GM23248 (cell line): Measurements from ENCODE around the gene LY6G6D. TPM values are rescaled to one million over a fixed set of nuclear protein-coding genes. Genes with fewer than 3 reads are reported as not detected.
A peak's percentile ranks its signal among the peaks of the same experiment; 100 is the strongest.

Source experiments
- DNase-seq: peaks from one replicate; pipeline ENCODE4 v3.0.0-alpha.2; 2015
- H2AFZ ChIP-seq: fragments of 200-600 bp; sonication (generic); 2 replicates; pipeline ENCODE4 v1.6.1; 2016; ENCODE audit warnings: antibody characterized with exemption
- H3F3A ChIP-seq: fragments of 200-600 bp; sonication (generic); 2 replicates; pipeline ENCODE4 v1.6.1; 2016; ENCODE audit warnings: mild to moderate bottlenecking, antibody characterized with exemption, mixed run types; ENCODE audit not compliant: insufficient read depth
- H3K27ac ChIP-seq: fragments of 200-600 bp; sonication (generic); 2 replicates; pipeline ENCODE4 v1.5.1; 2016; ENCODE audit warnings: mild to moderate bottlenecking
- H3K27me3 ChIP-seq: fragments of 200-600 bp; sonication (generic); replicated peaks from 2 replicates; pipeline ENCODE4 v1.6.1; 2016; ENCODE audit warnings: mild to moderate bottlenecking; ENCODE audit not compliant: insufficient read depth
- H3K36me3 ChIP-seq: fragments of 200-600 bp; sonication (generic); 2 replicates; pipeline ENCODE4 v1.6.1; 2016; ENCODE audit warnings: low read depth, mild to moderate bottlenecking
- H3K4me1 ChIP-seq: fragments of 200-600 bp; sonication (generic); 2 replicates; pipeline ENCODE4 v1.6.1; 2016; ENCODE audit warnings: mild to moderate bottlenecking; ENCODE audit not compliant: insufficient read depth
- H3K4me2 ChIP-seq: fragments of 200-600 bp; sonication (generic); one replicate; pipeline ENCODE4 v1.6.1; 2016; ENCODE audit warnings: mild to moderate bottlenecking; ENCODE audit not compliant: unreplicated experiment
- H3K4me3 ChIP-seq: fragments of 200-600 bp; sonication (generic); 2 replicates; pipeline ENCODE4 v1.5.1; 2016; ENCODE audit warnings: mild to moderate bottlenecking
- H3K79me2 ChIP-seq: fragments of 200-600 bp; sonication (generic); 2 replicates; pipeline ENCODE4 v1.6.1; 2016; ENCODE audit warnings: mild to moderate bottlenecking; ENCODE audit not compliant: insufficient read depth
- H3K9ac ChIP-seq: fragments of 200-600 bp; sonication (generic); 2 replicates; pipeline ENCODE4 v1.6.1; 2016; ENCODE audit warnings: mild to moderate bottlenecking
- H3K9me2 ChIP-seq: fragments of 200-600 bp; sonication (generic); 2 replicates; pipeline ENCODE4 v1.6.1; 2016; ENCODE audit warnings: mixed run types, mild to moderate bottlenecking, moderate library complexity; ENCODE audit not compliant: insufficient read depth
- H3K9me3 ChIP-seq: fragments of 200-600 bp; sonication (generic); one replicate; pipeline ENCODE4 v1.6.1; 2017; ENCODE audit warnings: low read depth
- H4K20me1 ChIP-seq: fragments of 200-600 bp; sonication (generic); 2 replicates; pipeline ENCODE4 v1.6.0; 2016; ENCODE audit not compliant: insufficient read depth
- EZH2 ChIP-seq: fragments of 200-600 bp; sonication (generic); IDR thresholded peaks from 2 replicates; pipeline ENCODE4 v1.6.1; 2018; ENCODE audit warnings: antibody characterized with exemption, mild to moderate bottlenecking; ENCODE audit not compliant: insufficient read depth, poor library complexity, severe bottlenecking
- EZH2phosphoT487 ChIP-seq: fragments of 200-600 bp; sonication (generic); IDR thresholded peaks from 2 replicates; pipeline ENCODE4 v1.6.1; 2018; ENCODE audit warnings: antibody characterized with exemption, moderate library complexity, mild to moderate bottlenecking, low read depth; ENCODE audit not compliant: insufficient read depth
- WGBS, 2 experiments: methylation state at CpG; one replicate each; pipeline ENCODE4 v1.1.6; 2015 to 2017; ENCODE audit warnings: low lambda C conversion rate in 2 of 2, low coverage in 1 of 2; ENCODE audit errors: missing lambda C conversion rate in 2 of 2; 5-methylcytosine and 5-hydroxymethylcytosine counted together
- in situ Hi-C: fragments of 300-500 bp; cut with MboI; formaldehyde crosslinking; loops from 2 replicates; pipeline ENCODE4 v1.15.0; 2020
- polyA plus RNA-seq: library from polyadenylated mRNA; unstranded; fragments of >200 nt; fragmentation: Nextera tagmentation; extraction: Ambion mirVana; gene quantifications from 2 replicates; pipeline ENCODE4 v1.2.1, GENCODE V29; 2016
- total RNA-seq: library from RNA; depleted of rRNA; stranded (reverse); fragments of >200 nt; shearing (Covaris generic); gene quantifications from 2 replicates; pipeline ENCODE4 v1.2.3, GENCODE V29; 2014; rRNA removed

The LY6G6D gene
- not detected in 2 replicates for total RNA-seq
- polyA plus RNA-seq, result not detected in 2 replicates

- no peak for TF ChIP-seq EZH2phosphoT487
- TF ChIP-seq EZH2, result no peak
- H2AFZ ChIP-seq, result no peak within 1 kb of the TSS
Observed at GRCh38 chr6:31715022-31715958, at the start of gene LY6G6D. Gene LY6G6D (plus strand): TSS chr6:31715348. CDS start chr6:31715356, 8 bp downstream.

GRCh38 chr6:31665501-31666336, 49.4 kb upstream of the LY6G6D start, which contains the start of gene CSNK2B:
Gene CSNK2B (plus strand): TSS chr6:31666080. CDS start chr6:31666832, 752 bp downstream.
- Histone ChIP-seq H3K79me2 (peaks cover 83% of the 10 kb centered on the region), H3F3A (peaks cover 38% of the 10 kb centered on the region), H3K9me3 (no peaks in the 10 kb centered on the region), H3K27me3 (no peaks in the 10 kb centered on the region), H4K20me1 (no peaks in the 10 kb centered on the region), H2AFZ (peak within 1 kb of the TSS; percentile 71), H3K4me3 (peak within 1 kb of the TSS; percentile 89), H3K9ac (peak within 1 kb of the TSS; percentile 93), H3K4me1 (peaks cover 20% of the 10 kb centered on the region), H3K36me3 (peaks cover 21% of the 10 kb centered on the region), H3K27ac (peak within 1 kb of the TSS; percentile 87), H3K9me2 (no peaks in the 10 kb centered on the region), H3K4me2 (peak within 1 kb of the TSS; percentile 93)
- TF ChIP-seq EZH2 (no peak), EZH2phosphoT487 (no peak)
- peak; percentile 99 for DNase-seq
- WGBS, 2 experiments, result 0 to 1% methylated on average over 37 to 63 of the region's 63 CpGs
- in situ Hi-C loops, result no loop called here

More at GRCh38 chr6:31715022-31715958, at the start of gene LY6G6D:
- DNase-seq, result no peak
- Histone ChIP-seq H3K4me2 (no peak within 1 kb of the TSS), H3K27ac (no peak within 1 kb of the TSS), H3K79me2 (no peaks in the 10 kb centered on the region), H3K36me3 (no peaks in the 10 kb centered on the region), H3K9me2 (no peaks in the 10 kb centered on the region), H3K4me1 (no peaks in the 10 kb centered on the region), H3K27me3 (no peaks in the 10 kb centered on the region), H3K9ac (no peak within 1 kb of the TSS), H3K4me3 (no peak within 1 kb of the TSS), H3K9me3 (no peaks in the 10 kb centered on the region), H4K20me1 (no peaks in the 10 kb centered on the region), H3F3A (no peaks in the 10 kb centered on the region)
- in situ Hi-C loops, result no loop called here
- WGBS, 2 experiments, result 59 to 60% methylated on average over 12 to 16 of the region's 16 CpGs

- Histone ChIP-seq H2AFZ (peak overlapping the region; percentile 54), H3K79me2 (peaks cover 77% of the 10 kb centered on the region), H3K27ac (peak overlapping the region; percentile 78), H3K9ac (peak overlapping the region; percentile 93), H4K20me1 (no peaks in the 10 kb centered on the region), H3K9me3 (no peaks in the 10 kb centered on the region), H3K4me3 (peak overlapping the region; percentile 89), H3K4me1 (peaks cover 15% of the 10 kb centered on the region), H3F3A (peaks cover 32% of the 10 kb centered on the region), H3K27me3 (no peaks in the 10 kb centered on the region), H3K36me3 (peaks cover 21% of the 10 kb centered on the region), H3K9me2 (no peaks in the 10 kb centered on the region), H3K4me2 (peak overlapping the region; percentile 90)
- 0 to 2% methylated on average over 14 to 15 of the region's 15 CpGs for WGBS, 2 experiments
- TF ChIP-seq EZH2 (no peak), EZH2phosphoT487 (no peak)
- DNase-seq, result peak; percentile 65
- in situ Hi-C loops, result no loop called here
Observed at GRCh38 chr6:31666337-31666965, 48.7 kb upstream of the LY6G6D start.

GRCh38 chr6:31669676-31670075, 45.5 kb upstream of the LY6G6D start, which contains the start of gene LY6G5B:
Gene LY6G5B (plus strand): TSS chr6:31669976. CDS start chr6:31670951, 975 bp downstream.
- Histone ChIP-seq H3K4me1 (peaks cover 6% of the 10 kb centered on the region; the same call in 1 of the 2 replicates), H3K27me3 (no peaks in the 10 kb centered on the region), H3K9me3 (no peaks in the 10 kb centered on the region), H3K79me2 (peaks cover 49% of the 10 kb centered on the region), H3K27ac (no peak within 1 kb of the TSS), H3F3A (peaks cover 22% of the 10 kb centered on the region), H3K4me2 (no peak within 1 kb of the TSS), H4K20me1 (no peaks in the 10 kb centered on the region), H3K9me2 (no peaks in the 10 kb centered on the region), H3K4me3 (no peak within 1 kb of the TSS), H2AFZ (no peak within 1 kb of the TSS), H3K9ac (peak within 1 kb of the TSS; percentile 93; the same call in 1 of the 2 replicates), H3K36me3 (peaks cover 28% of the 10 kb centered on the region)
- WGBS, 2 experiments, result 81% methylated on average over 8 of the region's 8 CpGs
- in situ Hi-C loops, result no loop called here
- DNase-seq, result no peak
- no peak for TF ChIP-seq EZH2
- TF ChIP-seq EZH2phosphoT487, result no peak
